Measurements from ENCODE around the gene WNT5A. TPM values are rescaled to one million over a fixed set of nuclear protein-coding genes. Genes with fewer than 3 reads are reported as not detected.

Gene WNT5A
- total RNA-seq, 1 donor from 2014 or later: 45.8 TPM

- H3K27me3 Mint-ChIP-seq (ENCODE audit: low read depth, unreplicated experiment): no peaks in the 10 kb centered on the region
- FAIRE-seq: no peak
- no peak for DNase-seq (ENCODE audit: low read depth)
- H3K4me3 ChIP-seq (ENCODE audit: insufficient read depth, low read depth, low read length): no peak overlapping the region
- no peaks in the 10 kb centered on the region for H3K36me3 ChIP-seq (ENCODE audit: insufficient read depth, low read length)
- H3K79me2 ChIP-seq (ENCODE audit: insufficient read depth, low read length): no peaks in the 10 kb centered on the region
- H3K4me2 ChIP-seq (ENCODE audit: low read length): no peak overlapping the region
- H3K9me3 ChIP-seq (ENCODE audit: insufficient read depth, low read depth, low read length): no peaks in the 10 kb centered on the region
- no peak overlapping the region for H3K4me3 Mint-ChIP-seq (ENCODE audit: unreplicated experiment)
- H3K4me1 ChIP-seq (ENCODE audit: insufficient read depth, low read length): peaks cover 27% of the 10 kb centered on the region
- no peak overlapping the region for H2AFZ ChIP-seq (ENCODE audit: low read depth, low read length)
- no peak overlapping the region for H3K9ac ChIP-seq (ENCODE audit: low read length)
- peaks cover 18% of the 10 kb centered on the region for H3K4me1 Mint-ChIP-seq (ENCODE audit: low read depth, unreplicated experiment)
- H3K36me3 Mint-ChIP-seq (ENCODE audit: low read depth, unreplicated experiment): no peaks in the 10 kb centered on the region
- no peak overlapping the region for H3K27ac Mint-ChIP-seq (ENCODE audit: unreplicated experiment)
- no peak overlapping the region for H3K27ac ChIP-seq (ENCODE audit: low read depth, low read length)
- H4K20me1 ChIP-seq (ENCODE audit: insufficient read depth, low read length): no peaks in the 10 kb centered on the region
- H3K9me3 Mint-ChIP-seq (ENCODE audit: unreplicated experiment): no peaks in the 10 kb centered on the region
- no peak for TF ChIP-seq CTCF (IDR thresholded peaks at IDR 0.05; ENCODE audit: insufficient read depth, low read depth, low read length)
- no peak for TF ChIP-seq EZH2 (IDR thresholded peaks at IDR 0.05; ENCODE audit: insufficient read depth, low read length)
- no peaks in the 10 kb centered on the region for H3K27me3 ChIP-seq (ENCODE audit: insufficient read depth, low read length)
These were observed 11.4 kb upstream of the WNT5A start for GRCh38 chr3:55498520-55498919.

GRCh38 chr3:55497250-55497649 is 10.1 kb upstream of the WNT5A start:
- Mint-ChIP-seq H3K36me3 (ENCODE audit: low read depth, unreplicated experiment) (no peaks in the 10 kb centered on the region), H3K27me3 (ENCODE audit: low read depth, unreplicated experiment) (peaks cover 4% of the 10 kb centered on the region), H3K4me3 (ENCODE audit: unreplicated experiment) (no peak overlapping the region), H3K27ac (ENCODE audit: unreplicated experiment) (no peak overlapping the region), H3K9me3 (ENCODE audit: unreplicated experiment) (no peaks in the 10 kb centered on the region), H3K4me1 (ENCODE audit: low read depth, unreplicated experiment) (peaks cover 17% of the 10 kb centered on the region)
- Histone ChIP-seq H3K4me1 (ENCODE audit: insufficient read depth, low read length) (peaks cover 21% of the 10 kb centered on the region), H3K79me2 (ENCODE audit: insufficient read depth, low read length) (no peaks in the 10 kb centered on the region), H3K9ac (ENCODE audit: low read length) (no peak overlapping the region), H3K4me2 (ENCODE audit: low read length) (no peak overlapping the region), H3K27me3 (ENCODE audit: insufficient read depth, low read length) (no peaks in the 10 kb centered on the region), H4K20me1 (ENCODE audit: insufficient read depth, low read length) (no peaks in the 10 kb centered on the region), H3K36me3 (ENCODE audit: insufficient read depth, low read length) (no peaks in the 10 kb centered on the region), H3K27ac (ENCODE audit: low read depth, low read length) (no peak overlapping the region), H2AFZ (ENCODE audit: low read depth, low read length) (no peak overlapping the region), H3K9me3 (ENCODE audit: insufficient read depth, low read depth, low read length) (no peaks in the 10 kb centered on the region), H3K4me3 (ENCODE audit: insufficient read depth, low read depth, low read length) (no peak overlapping the region)
- FAIRE-seq (no peak), DNase-seq (ENCODE audit: low read depth) (no peak)
- TF ChIP-seq CTCF (IDR thresholded peaks at IDR 0.05; ENCODE audit: insufficient read depth, low read depth, low read length) (no peak), EZH2 (IDR thresholded peaks at IDR 0.05; ENCODE audit: insufficient read depth, low read length) (no peak)

- no peaks in the 10 kb centered on the region for H3K9me3 Mint-ChIP-seq (ENCODE audit: unreplicated experiment)
- Histone ChIP-seq H4K20me1 (ENCODE audit: insufficient read depth, low read length) (no peaks in the 10 kb centered on the region), H3K4me1 (ENCODE audit: insufficient read depth, low read length) (peaks cover 17% of the 10 kb centered on the region), H3K4me2 (ENCODE audit: low read length) (no peak overlapping the region), H3K27ac (ENCODE audit: low read depth, low read length) (no peak overlapping the region), H3K9ac (ENCODE audit: low read length) (no peak overlapping the region), H2AFZ (ENCODE audit: low read depth, low read length) (no peak overlapping the region), H3K36me3 (ENCODE audit: insufficient read depth, low read length) (no peaks in the 10 kb centered on the region), H3K27me3 (ENCODE audit: insufficient read depth, low read length) (no peaks in the 10 kb centered on the region), H3K4me3 (ENCODE audit: insufficient read depth, low read depth, low read length) (no peak overlapping the region), H3K9me3 (ENCODE audit: insufficient read depth, low read depth, low read length) (no peaks in the 10 kb centered on the region), H3K79me2 (ENCODE audit: insufficient read depth, low read length) (no peaks in the 10 kb centered on the region)
- DNase-seq (ENCODE audit: low read depth): no peak
- peaks cover 6% of the 10 kb centered on the region for H3K27me3 Mint-ChIP-seq (ENCODE audit: low read depth, unreplicated experiment)
- no peak overlapping the region for H3K27ac Mint-ChIP-seq (ENCODE audit: unreplicated experiment)
- peaks cover 4% of the 10 kb centered on the region for H3K4me1 Mint-ChIP-seq (ENCODE audit: low read depth, unreplicated experiment)
- FAIRE-seq: no peak
- TF ChIP-seq CTCF (IDR thresholded peaks at IDR 0.05; ENCODE audit: insufficient read depth, low read depth, low read length) (no peak), EZH2 (IDR thresholded peaks at IDR 0.05; ENCODE audit: insufficient read depth, low read length) (no peak)
- no peaks in the 10 kb centered on the region for H3K36me3 Mint-ChIP-seq (ENCODE audit: low read depth, unreplicated experiment)
- H3K4me3 Mint-ChIP-seq (ENCODE audit: unreplicated experiment): no peak overlapping the region
These were observed 7.9 kb upstream of the WNT5A start for GRCh38 chr3:55494976-55495375.

Data from astrocyte (in vitro differentiated cells and primary cell).